ENCODE data around the gene HES3. TPM values are rescaled to one million over a fixed set of nuclear protein-coding genes. Genes with fewer than 3 reads are reported as not detected.

Gene HES3
- total and polyA plus RNA-seq, 10 of the 15 experiments (the other 5 are each of a cell fraction or from before 2014, with no cell fraction given): not detected

GRCh38 chr1:6260961-6261614 is 17.1 kb downstream of the HES3 start, which contains the start of gene GPR153:
Gene GPR153, minus strand, starts transcription at chr1:6261098. Its CDS starts 6,193 bp downstream, at chr1:6254905.
- peak; percentile 71 for ATAC-seq
- Histone ChIP-seq H3K4me3 (peak within 1 kb of the TSS; percentile 78), H3K4me1 (ENCODE audit: control insufficient read depth, insufficient read depth, low read length) (peaks cover 3% of the 10 kb centered on the region; the same call in 1 of the 2 replicates), H2AFZ (ENCODE audit: control insufficient read depth, low read depth, low read length) (peak within 1 kb of the TSS; percentile 55), H3K27ac (ENCODE audit: control insufficient read depth, insufficient read depth) (no peak within 1 kb of the TSS), H3K9ac (ENCODE audit: control insufficient read depth, insufficient read depth, low read length) (no peak within 1 kb of the TSS), H3K27me3 (replicated peaks in 1 of 2; ENCODE audit: control insufficient read depth in 2 of 2, insufficient read depth in 2 of 2, low read length in 1 of 2) (no peaks in the 10 kb centered on the region; a peak in 1 of 4 replicates), H3K9me3 (replicated peaks; ENCODE audit: control insufficient read depth, insufficient read depth, low read length) (no peaks in the 10 kb centered on the region), H3K4me2 (ENCODE audit: control insufficient read depth, insufficient read depth) (peak within 1 kb of the TSS; percentile 86), H3K36me3 (ENCODE audit: control insufficient read depth in 2 of 2, insufficient read depth in 2 of 2, low read length in 1 of 2) (peaks cover 0 to 2% of the 10 kb centered on the region in 2 experiments; a peak in 2 of 4 replicates), H4K20me1 (ENCODE audit: control insufficient read depth, insufficient read depth) (no peaks in the 10 kb centered on the region), H3K79me2 (ENCODE audit: control insufficient read depth, insufficient read depth, low read length) (no peaks in the 10 kb centered on the region)
- RAD21 ChIA-PET (ENCODE audit: unreplicated experiment): interaction anchor here (0.6 kb wide), 1 partner anchor 27 kb away, joined by 3 read pairs; no protein-coding TSS in a partner anchor
- CTCF ChIA-PET: no interaction called here
- SMC1A ChIA-PET (ENCODE audit: uncharacterized antibody, unreplicated experiment): no interaction called here
- in situ Hi-C loops (cut with MboI) (no loop called here), intact Hi-C loops (cut with micrococcal nuclease; ENCODE audit: unreplicated experiment) (no loop called here)
- TF ChIP-seq SRF (IDR thresholded peaks at IDR 0.05; ENCODE audit: low read depth in 2 of 2, low read length in 2 of 2) (0 out of 4 replicates have a peak, but pooled peaks of 1 of the 2 experiments have one; percentile 12), BHLHE40 (IDR thresholded peaks at IDR 0.05; ENCODE audit: borderline replicate concordance in 1 of 2, low read depth in 2 of 2, low read length in 1 of 2) (0 out of 4 replicates have a peak, but pooled peaks of 1 of the 2 experiments have one; percentile 11), EGR1 (IDR thresholded peaks at IDR 0.05; ENCODE audit: borderline replicate concordance in 1 of 2, low read depth in 2 of 2, low read length in 2 of 2) (peak; percentile 13 to 82), IKZF1 (conservative IDR thresholded peaks at IDR 0.05) (peak; percentile 56; the same call in 1 of the 2 replicates), GATAD2B (conservative IDR thresholded peaks at IDR 0.05; ENCODE audit: low read depth) (peak; percentile 53; the same call in 1 of the 2 replicates), JUND (IDR thresholded peaks at IDR 0.05; ENCODE audit: low read depth, low read length) (no peak), CHD4 (IDR thresholded peaks at IDR 0.05) (no peak), LARP7 (IDR thresholded peaks at IDR 0.05) (peak; percentile 50; the same call in 1 of the 2 replicates), BACH1 (IDR thresholded peaks at IDR 0.05; ENCODE audit: borderline replicate concordance) (0 out of 2 replicates have a peak, but pooled peaks have one; percentile 17), IKZF2 (IDR thresholded peaks at IDR 0.05) (no peak)
- no peak for FAIRE-seq
- no TSS peak for BruUV-seq (replicated peaks)
- DNase-seq (ENCODE audit: low read depth, low spot score): no peak
- POLR2A ChIA-PET: interaction anchor here (0.6 kb wide), 1 partner anchor 293 kb away, joined by 5 read pairs; the partner anchor contains the start of gene NOL9
- WGBS (ENCODE audit: insufficient coverage, insufficient replicate concordance, low lambda C conversion rate, missing lambda C conversion rate): 8% methylated on average over 18 of the region's 78 CpGs

Measured in GM12878 (cell line).